H1 (cell line): ENCODE measurements around the gene SLIT3. TPM values are rescaled to one million over a fixed set of nuclear protein-coding genes. Genes with fewer than 3 reads are reported as not detected.

ENCODE experiments used
- CTCF ChIA-PET: fragments of 300-600 bp; sonication (Branson Sonifier 250); formaldehyde crosslinking; loops from one replicate; lab custom pipeline; 2021; ENCODE audit not compliant: partially characterized antibody; lab: Charles Lee
- POLR2A ChIA-PET: fragments of 300-600 bp; sonication (Branson Sonifier 250); formaldehyde crosslinking; loops from one replicate; lab custom pipeline; 2021; ENCODE audit warnings: inconsistent platforms; ENCODE audit not compliant: partially characterized antibody; lab: Charles Lee
- DNase-seq, 2 experiments: peaks; one replicate each; pipeline versions ENCODE4 v3.0.0 to v3.0.0-alpha.2; 2010 to 2022; ENCODE audit warnings: low spot score in 2 of 2, low read depth in 1 of 2, mixed read lengths in 1 of 2
- FAIRE-seq: peaks from 2 replicates; lab custom pipeline; 2011; peaks lifted over from hg19 to GRCh38; lab: Jason Lieb, UNC
- H2AFZ ChIP-seq: 2 replicates; pipeline ENCODE4 v1.8.1; 2012; ENCODE audit warnings: low read length, inconsistent platforms
- H2AK5ac ChIP-seq: 2 replicates; pipeline ENCODE4 v1.6.1; 2013; ENCODE audit warnings: low read depth, low read length
- H2BK120ac ChIP-seq: replicated peaks from 2 replicates; pipeline ENCODE3; 2013; ENCODE audit warnings: low read depth, low read length, inconsistent platforms
- H2BK12ac ChIP-seq: 2 replicates; pipeline ENCODE4 v1.6.1; 2013; ENCODE audit warnings: low read depth, low read length
- H2BK15ac ChIP-seq: 2 replicates; pipeline ENCODE4 v1.6.1; 2013; ENCODE audit warnings: low read length
- H2BK20ac ChIP-seq: 2 replicates; pipeline ENCODE4 v1.6.1; 2013; ENCODE audit warnings: low read length
- H2BK5ac ChIP-seq: 2 replicates; pipeline ENCODE4 v1.6.1; 2013; ENCODE audit warnings: low read depth, low read length
- H3K14ac ChIP-seq: 2 replicates; pipeline ENCODE4 v1.6.1; 2013; ENCODE audit warnings: inconsistent platforms; ENCODE audit not compliant: insufficient read length
- H3K18ac ChIP-seq: 2 replicates; pipeline ENCODE4 v1.6.1; 2013; ENCODE audit warnings: low read length; ENCODE audit errors: extremely low read depth
- H3K23ac ChIP-seq: 2 replicates; pipeline ENCODE4 v1.6.1; 2013; ENCODE audit warnings: inconsistent platforms; ENCODE audit not compliant: insufficient read length
- H3K23me2 ChIP-seq: 2 replicates; pipeline ENCODE4 v1.6.1; 2013; ENCODE audit warnings: low read depth, low read length
- H3K27ac ChIP-seq: 2 replicates; pipeline ENCODE4 v1.6.1; 2011; ENCODE audit warnings: low read depth, low read length, inconsistent platforms
- H3K27me3 ChIP-seq, 4 experiments: replicated peaks in 1 of 4; 1 replicate in 1 of 4; 2 replicates in 3 of 4; pipeline versions ENCODE4 v1.6.1 to v1.8.1; 2011 to 2013; ENCODE audit warnings: low read length in 3 of 4, mild to moderate bottlenecking in 3 of 4, inconsistent platforms in 2 of 4, mixed read lengths in 2 of 4, moderate library complexity in 1 of 4; ENCODE audit not compliant: control insufficient read depth in 3 of 4, insufficient read depth in 3 of 4; ENCODE audit errors: extremely low read depth in 1 of 4
- H3K36me3 ChIP-seq, 4 experiments: 2 replicates each; pipeline versions ENCODE4 v1.6.1 to v1.8.1; 2011 to 2013; ENCODE audit warnings: mild to moderate bottlenecking in 4 of 4, low read length in 3 of 4, moderate library complexity in 2 of 4, control low read depth in 1 of 4, inconsistent platforms in 1 of 4; ENCODE audit not compliant: insufficient read depth in 4 of 4, control insufficient read depth in 2 of 4
- H3K4ac ChIP-seq: replicated peaks from 2 replicates; pipeline ENCODE3; 2013; ENCODE audit warnings: low read length, low read depth, mixed read lengths, inconsistent platforms; ENCODE audit not compliant: insufficient read length
- H3K4me1 ChIP-seq, 4 experiments: replicated peaks in 1 of 4; 1 replicate in 1 of 4; 2 replicates in 3 of 4; pipeline versions ENCODE4 v1.6.1 to v1.8.1; 2011 to 2013; ENCODE audit warnings: low read length in 3 of 4, inconsistent platforms in 2 of 4, mixed read lengths in 1 of 4; ENCODE audit not compliant: insufficient read depth in 4 of 4, control insufficient read depth in 3 of 4
- H3K4me2 ChIP-seq, 2 experiments: 2 replicates each; pipeline versions ENCODE4 v1.6.1 to v1.8.1; 2011 to 2013; ENCODE audit warnings: low read depth in 2 of 2, low read length in 2 of 2, control low read depth in 1 of 2, inconsistent platforms in 1 of 2, mild to moderate bottlenecking in 1 of 2; ENCODE audit not compliant: insufficient read depth in 1 of 2
- H3K4me3 ChIP-seq, 4 experiments: fragments of 200-600, 300-600 bp in 1 of 4; sonication (generic), shearing (Covaris generic), sonication (Bioruptor Twin) in 1 of 4; 2 replicates each; pipeline versions ENCODE4 v1.5.1 to v1.8.1; 2011 to 2016; ENCODE audit warnings: low read length in 4 of 4, low read depth in 3 of 4, control low read depth in 2 of 4, inconsistent platforms in 2 of 4, mild to moderate bottlenecking in 2 of 4, mixed read lengths in 1 of 4, moderate library complexity in 1 of 4; ENCODE audit not compliant: insufficient read depth in 2 of 4; ENCODE audit errors: extremely low read depth in 1 of 4
- H3K56ac ChIP-seq: replicated peaks from 2 replicates; pipeline ENCODE3; 2013; ENCODE audit warnings: low read depth, mild to moderate bottlenecking, mixed read lengths, low read length, inconsistent platforms; ENCODE audit not compliant: insufficient read length
- H3K79me1 ChIP-seq: 2 replicates; pipeline ENCODE4 v1.6.1; 2013; ENCODE audit warnings: low read depth, low read length, control low read depth
- H3K79me2 ChIP-seq, 2 experiments: 2 replicates each; pipeline versions ENCODE4 v1.6.1 to v1.8.1; 2012 to 2013; ENCODE audit warnings: low read length in 2 of 2, mild to moderate bottlenecking in 2 of 2, inconsistent platforms in 1 of 2; ENCODE audit not compliant: insufficient read depth in 2 of 2, control insufficient read depth in 1 of 2
- H3K9ac ChIP-seq, 4 experiments: replicated peaks in 1 of 4; 1 replicate in 1 of 4; 2 replicates in 3 of 4; pipeline versions ENCODE4 v1.6.1 to v1.8.1; 2011 to 2013; ENCODE audit warnings: low read depth in 3 of 4, low read length in 3 of 4, control low read depth in 2 of 4, mild to moderate bottlenecking in 2 of 4, moderate library complexity in 2 of 4, inconsistent platforms in 1 of 4; ENCODE audit errors: extremely low read depth in 1 of 4
- H3K9me3 ChIP-seq, 2 experiments: 2 replicates each; pipeline versions ENCODE4 v1.6.1 to v1.8.1; 2012 to 2013; ENCODE audit warnings: mild to moderate bottlenecking in 2 of 2, moderate library complexity in 2 of 2, control low read depth in 1 of 2, inconsistent platforms in 1 of 2, low read depth in 1 of 2, low read length in 1 of 2, mixed read lengths in 1 of 2; ENCODE audit not compliant: insufficient read depth in 2 of 2
- H4K20me1 ChIP-seq, 2 experiments: replicated peaks in 1 of 2; 2 replicates each; pipeline versions ENCODE3 to v1.8.1; 2011 to 2013; ENCODE audit warnings: inconsistent platforms in 2 of 2, low read length in 2 of 2, mild to moderate bottlenecking in 1 of 2; ENCODE audit not compliant: insufficient read depth in 2 of 2, control insufficient read depth in 1 of 2
- H4K5ac ChIP-seq: 2 replicates; pipeline ENCODE4 v1.6.1; 2013; ENCODE audit warnings: low read length, low read depth, mixed read lengths, inconsistent platforms; ENCODE audit not compliant: insufficient read length
- H4K8ac ChIP-seq: 2 replicates; pipeline ENCODE4 v1.8.0; 2013; ENCODE audit warnings: mild to moderate bottlenecking, moderate library complexity, low read length, inconsistent platforms; ENCODE audit not compliant: insufficient read depth; ENCODE audit errors: extremely low read depth
- H4K91ac ChIP-seq: replicated peaks from 2 replicates; pipeline ENCODE3; 2013; ENCODE audit warnings: low read length, mixed read lengths, inconsistent platforms; ENCODE audit not compliant: insufficient read length
- ATF2 ChIP-seq: IDR thresholded peaks from 2 replicates; pipeline ENCODE4 v1.6.1; 2012; ENCODE audit warnings: low read length, inconsistent platforms
- CHD2 ChIP-seq: IDR thresholded peaks from 2 replicates; pipeline ENCODE4 v1.6.1; 2012; ENCODE audit warnings: low read length, improper control_type of control experiment
- KDM1A ChIP-seq: fragments of 200-600, 300-600 bp; sonication (generic); IDR thresholded peaks from 2 replicates; pipeline ENCODE4 v1.7.1; 2016; ENCODE audit warnings: mild to moderate bottlenecking, low read length, borderline replicate concordance
- KDM5A ChIP-seq: fragments of 200-600 bp; IDR thresholded peaks from 2 replicates; pipeline ENCODE4 v1.7.1; 2012; ENCODE audit warnings: mild to moderate bottlenecking, low read length, inconsistent platforms, mixed read lengths
- MAFK ChIP-seq: IDR thresholded peaks from 2 replicates; pipeline ENCODE4 v1.6.1; 2012; ENCODE audit warnings: low read depth, mild to moderate bottlenecking, improper control_type of control experiment, low read length
- RBBP5 ChIP-seq: IDR thresholded peaks from 2 replicates; pipeline ENCODE4 v1.7.1; 2012; ENCODE audit warnings: low read depth, mild to moderate bottlenecking, inconsistent platforms, low read length, moderate library complexity, borderline replicate concordance
- SP1 ChIP-seq: IDR thresholded peaks from 2 replicates; pipeline ENCODE4 v1.6.1; 2011; ENCODE audit warnings: low read depth, low read length
- WGBS, 2 experiments: shearing (Covaris generic) in 1 of 2; methylation state at CpG; one replicate each; pipeline versions ENCODE4 v1.1.6 to v1.1.7; 2013 to 2015; ENCODE audit warnings: low lambda C conversion rate in 2 of 2, mixed read lengths in 2 of 2, inconsistent platforms in 1 of 2, low coverage in 1 of 2, missing lambda C conversion rate in 1 of 2; ENCODE audit not compliant: insufficient replicate concordance in 2 of 2, insufficient coverage in 1 of 2, insufficient read length in 1 of 2; ENCODE audit errors: extremely low coverage in 1 of 2, missing lambda C conversion rate in 1 of 2; 5-methylcytosine and 5-hydroxymethylcytosine counted together
- polyA plus RNA-seq, 7 experiments: library from polyadenylated mRNA; depleted of rRNA in 3 of 7; stranded (reverse) in 5 of 7; unstranded in 2 of 7; fragments of >200 nt in 5 of 7; fragments of 200-250 nt in 2 of 7; gene quantifications; 1 replicate in 5 of 7; 2 replicates in 1 of 7; 4 replicates in 1 of 7; pipeline versions ENCODE4 v1.2.1 to v1.2.3, GENCODE V29; 2011 to 2013; ENCODE audit warnings: missing spikeins in 2 of 7, mixed read lengths in 2 of 7
- total RNA-seq: library from RNA; stranded (reverse); fragmentation: NEBNext Ultra II Directional; extraction: Animal tissue kit (Norgen Biotek cat#: 25700); gene quantifications from 2 replicates; pipeline ENCODE4 v1.2.1, GENCODE V29; 2021
- TF ChIP-seq, protein P1 (sequence below), 3 experiments: IDR thresholded peaks; 1 replicate in 2 of 3; 2 replicates in 1 of 3; pipeline versions ENCODE4 v1.5.1 to v1.6.1; 2011; ENCODE audit warnings: low read length in 3 of 3, mild to moderate bottlenecking in 3 of 3, inconsistent platforms in 2 of 3, low read depth in 1 of 3, moderate library complexity in 1 of 3; ENCODE audit not compliant: insufficient read depth in 1 of 3; ENCODE audit errors: control extremely low read depth in 1 of 3

The SLIT3 gene
- total and polyA plus RNA-seq, 2 of the 8 experiments (the other 6 are each of a cell fraction or from before 2014, with no cell fraction given) = 1.1 to 1.2 TPM

- ChIA-PET CTCF (interaction anchor here (0.6 to 2.9 kb wide), 7 partner anchors 8 to 233 kb away, joined by 3 to 19 read pairs (median 3); no protein-coding TSS in a partner anchor), POLR2A (no interaction called here)
- no peaks in the 10 kb centered on the region; a peak in 1 of 7 replicates for H3K27me3 ChIP-seq
- H2BK20ac ChIP-seq = no peak overlapping the region
- no peak overlapping the region for H3K27ac ChIP-seq
- H3K9me3 ChIP-seq = no peaks in the 10 kb centered on the region
- no peak overlapping the region for H3K4ac ChIP-seq
- H3K4me1 ChIP-seq = peaks cover 0 to 13% (median 6%) of the 10 kb centered on the region in 4 experiments; a peak in 4 of 7 replicates
- H3K18ac ChIP-seq = no peak overlapping the region
- no peak overlapping the region for H3K4me3 ChIP-seq
- H3K36me3 ChIP-seq = no peaks in the 10 kb centered on the region
- H3K4me2 ChIP-seq = no peak overlapping the region
- no peak overlapping the region for H2AK5ac ChIP-seq
- no peak overlapping the region for H4K91ac ChIP-seq
- 88% methylated on average over 12 of the region's 12 CpGs; no CpG with 5 or more reads in 1 of the 2 experiments for WGBS, 2 experiments
- no peak overlapping the region for H3K23ac ChIP-seq
- no peak overlapping the region for H2AFZ ChIP-seq
- no peak overlapping the region for H2BK15ac ChIP-seq
- no peak overlapping the region for H2BK5ac ChIP-seq
- no peak overlapping the region for H2BK12ac ChIP-seq
- H3K23me2 ChIP-seq = no peaks in the 10 kb centered on the region
- no peak overlapping the region for H3K56ac ChIP-seq
- H2BK120ac ChIP-seq = no peak overlapping the region
- FAIRE-seq (no peak), DNase-seq (no peak)
- no peak overlapping the region for H4K5ac ChIP-seq
- no peaks in the 10 kb centered on the region for H4K20me1 ChIP-seq
- no peak overlapping the region for H4K8ac ChIP-seq
- H3K14ac ChIP-seq = no peak overlapping the region
- no peak overlapping the region for H3K9ac ChIP-seq
- no peaks in the 10 kb centered on the region for H3K79me1 ChIP-seq
- H3K79me2 ChIP-seq = no peaks in the 10 kb centered on the region
- TF ChIP-seq KDM1A (no peak), RBBP5 (no peak), CHD2 (no peak), KDM5A (no peak), MAFK (no peak), ATF2 (no peak), SP1 (no peak)
- TF ChIP-seq, protein P1, sequence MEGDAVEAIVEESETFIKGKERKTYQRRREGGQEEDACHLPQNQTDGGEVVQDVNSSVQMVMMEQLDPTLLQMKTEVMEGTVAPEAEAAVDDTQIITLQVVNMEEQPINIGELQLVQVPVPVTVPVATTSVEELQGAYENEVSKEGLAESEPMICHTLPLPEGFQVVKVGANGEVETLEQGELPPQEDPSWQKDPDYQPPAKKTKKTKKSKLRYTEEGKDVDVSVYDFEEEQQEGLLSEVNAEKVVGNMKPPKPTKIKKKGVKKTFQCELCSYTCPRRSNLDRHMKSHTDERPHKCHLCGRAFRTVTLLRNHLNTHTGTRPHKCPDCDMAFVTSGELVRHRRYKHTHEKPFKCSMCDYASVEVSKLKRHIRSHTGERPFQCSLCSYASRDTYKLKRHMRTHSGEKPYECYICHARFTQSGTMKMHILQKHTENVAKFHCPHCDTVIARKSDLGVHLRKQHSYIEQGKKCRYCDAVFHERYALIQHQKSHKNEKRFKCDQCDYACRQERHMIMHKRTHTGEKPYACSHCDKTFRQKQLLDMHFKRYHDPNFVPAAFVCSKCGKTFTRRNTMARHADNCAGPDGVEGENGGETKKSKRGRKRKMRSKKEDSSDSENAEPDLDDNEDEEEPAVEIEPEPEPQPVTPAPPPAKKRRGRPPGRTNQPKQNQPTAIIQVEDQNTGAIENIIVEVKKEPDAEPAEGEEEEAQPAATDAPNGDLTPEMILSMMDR (IDR thresholded peaks at IDR 0.05; ENCODE audit: control extremely low read depth in 1 of 3, insufficient read depth in 1 of 3, low read depth in 1 of 3, low read length in 3 of 3) = no peak
Measured at GRCh38 chr5:169098331-169099121, 202.4 kb downstream of the SLIT3 start.
